H9 (cell line): ENCODE data around the gene TNS2. TPM values are rescaled to one million over a fixed set of nuclear protein-coding genes. Genes with fewer than 3 reads are reported as not detected.

Experiments
- DNase-seq: peaks from one replicate; pipeline ENCODE4 v3.0.0-alpha.2; 2017
- H2AFZ ChIP-seq: one replicate; pipeline ENCODE4 v1.6.1; 2013; ENCODE audit warnings: mild to moderate bottlenecking, low read length, control low read depth, moderate library complexity
- H2AK5ac ChIP-seq: 2 replicates; pipeline ENCODE4 v1.6.1; 2013; ENCODE audit warnings: low read length, control low read depth, mixed read lengths; ENCODE audit not compliant: insufficient read length
- H2BK120ac ChIP-seq: one replicate; pipeline ENCODE4 v1.6.1; 2013; ENCODE audit warnings: low read depth, mild to moderate bottlenecking, low read length, control low read depth, inconsistent platforms; ENCODE audit not compliant: poor library complexity, severe bottlenecking
- H2BK12ac ChIP-seq: 2 replicates; pipeline ENCODE4 v1.6.1; 2013; ENCODE audit warnings: low read length, control low read depth, mixed read lengths, low read depth; ENCODE audit not compliant: insufficient read length
- H2BK15ac ChIP-seq: 2 replicates; pipeline ENCODE4 v1.6.1; 2013; ENCODE audit warnings: low read depth, low read length, control low read depth
- H2BK20ac ChIP-seq: one replicate; pipeline ENCODE4 v1.6.1; 2013; ENCODE audit warnings: low read depth, mild to moderate bottlenecking, low read length, control low read depth, inconsistent platforms; ENCODE audit not compliant: poor library complexity, severe bottlenecking
- H2BK5ac ChIP-seq: 2 replicates; pipeline ENCODE4 v1.6.1; 2013; ENCODE audit warnings: low read length, control low read depth, mixed read lengths; ENCODE audit not compliant: insufficient read length
- H3K14ac ChIP-seq: 2 replicates; pipeline ENCODE4 v1.6.1; 2013; ENCODE audit warnings: low read length, control low read depth; ENCODE audit not compliant: insufficient read depth
- H3K18ac ChIP-seq: 2 replicates; pipeline ENCODE4 v1.6.1; 2013; ENCODE audit warnings: low read depth, mild to moderate bottlenecking, mixed read lengths, low read length, control low read depth; ENCODE audit not compliant: insufficient read length
- H3K23ac ChIP-seq: 2 replicates; pipeline ENCODE4 v1.6.1; 2013; ENCODE audit warnings: low read length, control low read depth, mixed read lengths, low read depth; ENCODE audit not compliant: insufficient read length
- H3K23me2 ChIP-seq: 2 replicates; pipeline ENCODE4 v1.6.1; 2013; ENCODE audit warnings: low read depth, mild to moderate bottlenecking, mixed read lengths, low read length, control low read depth; ENCODE audit not compliant: insufficient read length, poor library complexity, severe bottlenecking
- H3K27ac ChIP-seq: 2 replicates; pipeline ENCODE4 v1.5.1; 2013; ENCODE audit warnings: low read length, control low read depth, mixed read lengths, low read depth; ENCODE audit not compliant: insufficient read length
- H3K27me3 ChIP-seq: 2 replicates; pipeline ENCODE4 v1.6.1; 2013; ENCODE audit warnings: low read length, control low read depth, inconsistent platforms; ENCODE audit not compliant: insufficient read depth
- H3K4ac ChIP-seq: 2 replicates; pipeline ENCODE4 v1.6.1; 2013; ENCODE audit warnings: low read depth, mild to moderate bottlenecking, control low read depth, inconsistent platforms, low read length, moderate library complexity
- H3K4me1 ChIP-seq: 2 replicates; pipeline ENCODE4 v1.6.1; 2013; ENCODE audit warnings: low read length, control low read depth, inconsistent platforms; ENCODE audit not compliant: insufficient read depth
- H3K4me2 ChIP-seq: 2 replicates; pipeline ENCODE4 v1.6.1; 2013; ENCODE audit warnings: low read length, control low read depth, mixed read lengths; ENCODE audit not compliant: insufficient read length, insufficient read depth
- H3K56ac ChIP-seq: 2 replicates; pipeline ENCODE4 v1.6.1; 2013; ENCODE audit warnings: low read depth, mild to moderate bottlenecking, mixed read lengths, low read length, control low read depth; ENCODE audit not compliant: insufficient read length
- H3K79me1 ChIP-seq: 2 replicates; pipeline ENCODE4 v1.6.1; 2013; ENCODE audit warnings: low read depth, mild to moderate bottlenecking, moderate library complexity, low read length, control low read depth, inconsistent platforms; ENCODE audit not compliant: insufficient read depth, poor library complexity, severe bottlenecking
- H3K79me2 ChIP-seq: 2 replicates; pipeline ENCODE4 v1.6.1; 2013; ENCODE audit warnings: low read length, control low read depth, inconsistent platforms; ENCODE audit not compliant: insufficient read depth
- H3K9ac ChIP-seq: 2 replicates; pipeline ENCODE4 v1.6.1; 2013; ENCODE audit warnings: low read length, control low read depth, mixed read lengths; ENCODE audit not compliant: insufficient read length; ENCODE audit errors: extremely low read depth
- H3K9me3 ChIP-seq: one replicate; pipeline ENCODE4 v1.6.1; 2013; ENCODE audit warnings: low read depth, low read length, inconsistent platforms; ENCODE audit not compliant: control insufficient read depth
- H3T11ph ChIP-seq: one replicate; pipeline ENCODE4 v1.6.1; 2013; ENCODE audit warnings: mild to moderate bottlenecking, low read length, control low read depth, inconsistent platforms
- H4K20me1 ChIP-seq: one replicate; pipeline ENCODE4 v1.6.1; 2013; ENCODE audit not compliant: control insufficient read depth, insufficient read length, insufficient read depth
- H4K5ac ChIP-seq: 2 replicates; pipeline ENCODE4 v1.6.1; 2013; ENCODE audit warnings: low read depth, mild to moderate bottlenecking, mixed read lengths, low read length, control low read depth; ENCODE audit not compliant: insufficient read length
- H4K8ac ChIP-seq: replicated peaks from 2 replicates; pipeline ENCODE4 v1.6.1; 2013; ENCODE audit warnings: low read length, control low read depth, mixed read lengths, low read depth; ENCODE audit not compliant: insufficient read length
- H4K91ac ChIP-seq: 2 replicates; pipeline ENCODE4 v1.6.1; 2013; ENCODE audit warnings: low read depth, mild to moderate bottlenecking, moderate library complexity, mixed read lengths, low read length, control low read depth; ENCODE audit not compliant: insufficient read length
- H3K27ac Mint-ChIP-seq, 3 experiments: 2 replicates in 2 of 3; 3 replicates in 1 of 3; pipeline ENCODE4 v1.8.0; 2020 to 2021; ENCODE audit warnings: mixed read lengths in 3 of 3, mild to moderate bottlenecking in 1 of 3, moderate library complexity in 1 of 3
- H3K27me3 Mint-ChIP-seq: 2 replicates; pipeline ENCODE4 v1.8.0; 2021; ENCODE audit warnings: low read depth, mild to moderate bottlenecking, moderate library complexity, mixed read lengths
- H3K36me3 Mint-ChIP-seq, 3 experiments: 2 replicates in 2 of 3; 3 replicates in 1 of 3; pipeline ENCODE4 v1.8.0; 2020 to 2021; ENCODE audit warnings: low read depth in 3 of 3, mixed read lengths in 3 of 3; ENCODE audit not compliant: insufficient read depth in 1 of 3
- H3K4me1 Mint-ChIP-seq, 2 experiments: 2 replicates each; pipeline ENCODE4 v1.8.0; 2020; ENCODE audit warnings: mixed read lengths in 2 of 2
- H3K4me3 Mint-ChIP-seq, 2 experiments: 2 replicates in 1 of 2; 3 replicates in 1 of 2; pipeline ENCODE4 v1.8.0; 2020 to 2021; ENCODE audit warnings: mild to moderate bottlenecking in 2 of 2, mixed read lengths in 2 of 2, moderate library complexity in 1 of 2
- H3K9me3 Mint-ChIP-seq, 2 experiments: 2 replicates in 1 of 2; 3 replicates in 1 of 2; pipeline ENCODE4 v1.8.0; 2020; ENCODE audit warnings: mild to moderate bottlenecking in 2 of 2, mixed read lengths in 2 of 2, moderate library complexity in 1 of 2
- CTCF ChIP-seq: fragments of 200-600 bp; sonication (generic); conservative IDR thresholded peaks from 3 replicates; pipeline ENCODE4 v1.8.0; 2021; ENCODE audit warnings: antibody characterized with exemption, mild to moderate bottlenecking
- WGBS: extraction: QIAGEN DNeasy Blood & Tissue Kit; methylation state at CpG from one replicate; pipeline ENCODE4 v1.1.7; 2013; ENCODE audit warnings: missing lambda C conversion rate, low lambda C conversion rate, mixed read lengths; ENCODE audit not compliant: insufficient read length; ENCODE audit errors: extremely low coverage; 5-methylcytosine and 5-hydroxymethylcytosine counted together
- total RNA-seq: library from RNA; stranded (reverse); gene quantifications from 2 replicates; pipeline ENCODE4 v1.2.1, GENCODE V29; 2021

Gene TNS2
- total RNA-seq, 1 experiment from 2014 or later, result 4.5 TPM

GRCh38 chr12:53091756-53092155 lies 41.9 kb downstream of the TNS2 start:
- Histone ChIP-seq H2BK12ac (no peak overlapping the region), H2BK20ac (no peak overlapping the region), H2BK120ac (no peak overlapping the region), H4K20me1 (no peaks in the 10 kb centered on the region), H3K4me2 (no peak overlapping the region), H3K79me2 (no peaks in the 10 kb centered on the region), H3K79me1 (no peaks in the 10 kb centered on the region), H4K91ac (no peak overlapping the region), H2AFZ (no peak overlapping the region), H3K56ac (no peak overlapping the region), H3K14ac (no peak overlapping the region), H3K23ac (no peak overlapping the region), H3K23me2 (peaks cover 5% of the 10 kb centered on the region), H3K4ac (no peak overlapping the region), H3K27ac (no peak overlapping the region), H3K9ac (no peak overlapping the region), H3K27me3 (no peaks in the 10 kb centered on the region), H4K5ac (no peak overlapping the region), H3K18ac (no peak overlapping the region), H4K8ac (no peak overlapping the region), H3T11ph (no peak overlapping the region), H3K9me3 (no peaks in the 10 kb centered on the region), H2BK15ac (no peak overlapping the region), H3K4me1 (peaks cover 3% of the 10 kb centered on the region; the same call in 1 of the 2 replicates), H2BK5ac (no peak overlapping the region), H2AK5ac (no peak overlapping the region)
- Mint-ChIP-seq H3K27me3 (peaks cover 86% of the 10 kb centered on the region), H3K36me3 (no peaks in the 10 kb centered on the region), H3K4me3 (no peak overlapping the region), H3K9me3 (peaks cover 0 to 3% of the 10 kb centered on the region in 2 experiments; a peak in 1 of 5 replicates), H3K4me1 (peaks cover 10 to 23% of the 10 kb centered on the region in 2 experiments), H3K27ac (no peak overlapping the region)
- WGBS, result no CpG with 5 or more reads among the region's 6 CpGs
- DNase-seq, result no peak
- TF ChIP-seq CTCF, result no peak
